Natural killer cell treated with Interleukin-12 subunit alpha and Interleukin-12 subunit beta and Interleukin-15 and Interleukin-18, amount 100 ng/mL, for 72 hours (primary cell): ENCODE measurements around the gene ITGAD. TPM values are rescaled to one million over a fixed set of nuclear protein-coding genes. Genes with fewer than 3 reads are reported as not detected.

Experiments used
- ATAC-seq, 2 donors: fragments of 150-1000 bp; cut with Tn5 transposase in 1 of 2; sonication (Bioruptor Pico), chemical (Tn5 transposase) in 1 of 2; 2 replicates each; pipeline ENCODE4 v1.10.0; 2021
- DNase-seq: peaks from one replicate; pipeline ENCODE4 v3.0.0; 2022; ENCODE audit warnings: low spot score
- H3K27ac Mint-ChIP-seq, 2 donors: 1 replicate in 1 of 2; 2 replicates in 1 of 2; pipeline ENCODE4 v1.8.0; 2022; ENCODE audit warnings: mixed read lengths in 2 of 2, mild to moderate bottlenecking in 1 of 2, moderate library complexity in 1 of 2
- H3K27me3 Mint-ChIP-seq, 2 donors: 1 replicate in 1 of 2; 2 replicates in 1 of 2; pipeline ENCODE4 v1.8.0; 2022; ENCODE audit warnings: mixed read lengths in 2 of 2
- H3K36me3 Mint-ChIP-seq: one replicate; pipeline ENCODE4 v1.8.0; 2022; ENCODE audit warnings: mixed read lengths
- H3K4me1 Mint-ChIP-seq, 2 donors: 1 replicate in 1 of 2; 2 replicates in 1 of 2; pipeline ENCODE4 v1.8.0; 2022; ENCODE audit warnings: low read depth in 2 of 2, mixed read lengths in 2 of 2, mild to moderate bottlenecking in 1 of 2
- H3K4me3 Mint-ChIP-seq: one replicate; pipeline ENCODE4 v1.8.0; 2022; ENCODE audit warnings: mixed read lengths
- H3K9me3 Mint-ChIP-seq: 2 replicates; pipeline ENCODE4 v1.8.0; 2022; ENCODE audit warnings: mixed read lengths
- total RNA-seq, 2 donors: library from RNA; stranded (reverse); gene quantifications; one replicate each; pipeline ENCODE4 v1.2.3, GENCODE V29; 2022

The ITGAD gene
- total RNA-seq, 2 donors from 2014 or later, result 0.47 TPM; not detected in 1

- H3K27ac Mint-ChIP-seq, result peak overlapping the region; percentile 89 to 96
- ATAC-seq (no peak), DNase-seq (no peak)
- H3K36me3 Mint-ChIP-seq, result no peaks in the 10 kb centered on the region
- no peaks in the 10 kb centered on the region for H3K27me3 Mint-ChIP-seq
- peaks cover 57 to 58% of the 10 kb centered on the region in 2 donors for H3K4me1 Mint-ChIP-seq
- peak overlapping the region; percentile 84 for H3K4me3 Mint-ChIP-seq
- no peaks in the 10 kb centered on the region for H3K9me3 Mint-ChIP-seq
These were observed 35.6 kb upstream of the ITGAD start for GRCh38 chr16:31357324-31358109.

DNA sequence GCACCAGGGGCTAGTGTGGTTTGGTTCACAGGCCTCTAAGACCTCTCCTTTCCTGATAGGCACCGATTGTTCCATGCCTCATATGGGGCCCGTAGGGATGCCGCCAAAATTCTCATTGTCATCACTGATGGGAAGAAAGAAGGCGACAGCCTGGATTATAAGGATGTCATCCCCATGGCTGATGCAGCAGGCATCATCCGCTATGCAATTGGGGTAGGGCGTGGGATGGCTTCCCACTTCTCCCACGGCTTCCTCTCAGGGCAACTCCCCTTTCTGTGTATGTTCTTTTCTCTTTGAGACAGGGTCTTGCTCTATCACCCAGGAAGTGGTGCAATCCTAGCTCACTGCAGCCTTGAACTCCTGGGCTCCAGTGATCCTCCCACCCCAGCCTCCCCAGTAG lies 32.9 kb upstream of the ITGAD start:
- DNase-seq, result no peak
- no peak overlapping the region for H3K4me3 Mint-ChIP-seq
- H3K27me3 Mint-ChIP-seq, result no peaks in the 10 kb centered on the region
- peaks cover 50 to 51% of the 10 kb centered on the region in 2 donors for H3K4me1 Mint-ChIP-seq
- H3K9me3 Mint-ChIP-seq, result no peaks in the 10 kb centered on the region
- ATAC-seq, result no peak
- H3K36me3 Mint-ChIP-seq, result no peaks in the 10 kb centered on the region
- H3K27ac Mint-ChIP-seq, result peak overlapping the region in 1 of 2 donors; percentile 66

DNA sequence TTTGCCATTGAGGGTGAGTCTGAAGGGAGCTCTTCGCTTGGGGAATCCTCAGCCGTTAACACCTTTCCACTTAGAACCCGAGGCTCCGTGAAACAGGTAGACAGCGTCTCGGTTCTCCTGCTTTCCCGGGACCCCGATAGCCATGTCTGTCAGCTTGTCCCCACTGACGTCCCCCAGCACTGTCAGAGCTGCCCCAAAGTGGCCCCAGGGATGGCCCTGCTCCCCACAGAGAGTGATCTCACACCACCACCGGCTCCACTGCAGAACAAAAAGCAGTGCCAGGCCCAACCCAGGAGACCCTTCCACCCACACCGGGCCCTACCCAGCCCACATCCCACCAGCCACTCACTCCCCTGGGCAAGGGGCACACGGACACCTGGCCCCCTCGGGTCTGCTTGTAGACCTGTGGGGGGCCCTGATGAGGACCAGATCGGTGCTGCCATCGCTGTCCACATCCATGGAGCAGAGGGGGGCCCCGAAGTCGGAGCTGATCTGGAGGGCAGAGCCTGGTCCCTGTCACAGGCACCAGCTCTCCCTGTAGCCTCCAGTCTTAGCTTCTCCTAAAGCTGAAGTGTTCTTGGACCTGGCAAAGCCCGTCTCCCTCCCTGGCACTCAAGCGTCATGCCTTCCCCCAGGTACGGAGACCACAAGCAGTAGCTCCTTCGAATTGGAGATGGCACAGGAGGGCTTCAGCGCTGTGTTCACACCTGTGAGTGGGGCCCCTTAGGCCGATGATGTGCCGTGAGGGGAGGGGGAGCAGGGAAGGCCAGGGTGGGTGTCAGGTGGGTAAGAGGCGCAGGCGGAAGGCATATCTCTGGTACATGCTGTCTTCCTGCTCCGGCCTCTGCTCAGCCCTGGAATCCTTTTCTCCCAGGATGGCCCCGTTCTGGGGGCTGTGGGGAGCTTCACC lies 31.7 kb upstream of the ITGAD start:
- Mint-ChIP-seq H3K4me3 (no peak overlapping the region), H3K27ac (peak overlapping the region in 1 of 2 donors; percentile 66), H3K36me3 (no peaks in the 10 kb centered on the region), H3K27me3 (no peaks in the 10 kb centered on the region), H3K4me1 (peaks cover 50 to 52% of the 10 kb centered on the region in 2 donors), H3K9me3 (no peaks in the 10 kb centered on the region)
- DNase-seq, result no peak
- ATAC-seq, result no peak

- peaks cover 50 to 52% of the 10 kb centered on the region in 2 donors for H3K4me1 Mint-ChIP-seq
- no peaks in the 10 kb centered on the region for H3K36me3 Mint-ChIP-seq
- H3K9me3 Mint-ChIP-seq, result no peaks in the 10 kb centered on the region
- ATAC-seq (no peak), DNase-seq (no peak)
- no peak overlapping the region for H3K4me3 Mint-ChIP-seq
- H3K27ac Mint-ChIP-seq, result no peak overlapping the region
- H3K27me3 Mint-ChIP-seq, result no peaks in the 10 kb centered on the region
These were observed 30.4 kb upstream of the ITGAD start for GRCh38 chr16:31362476-31363405.

DNA sequence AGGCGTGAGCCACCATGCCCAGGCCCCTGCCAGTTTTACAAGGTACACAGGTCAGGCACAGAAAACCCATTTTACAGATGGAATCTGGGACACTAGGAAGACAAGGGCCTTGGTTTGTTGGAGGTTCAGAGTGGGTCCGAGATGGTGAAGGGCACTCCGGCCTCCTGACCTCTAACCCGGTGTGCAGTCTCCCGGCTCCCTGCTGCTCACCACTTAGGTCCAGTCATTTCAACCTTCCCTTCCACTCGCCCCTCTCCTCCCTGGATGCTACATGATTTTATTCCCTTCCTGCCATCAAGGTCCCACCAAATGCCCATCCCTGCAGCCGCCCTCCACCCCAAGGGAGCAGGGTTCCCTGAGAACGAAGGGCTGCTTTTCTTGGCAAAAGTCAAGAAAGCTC lies 29.4 kb upstream of the ITGAD start:
- peaks cover 49 to 51% of the 10 kb centered on the region in 2 donors for H3K4me1 Mint-ChIP-seq
- no peaks in the 10 kb centered on the region for H3K9me3 Mint-ChIP-seq
- peak overlapping the region; percentile 35 for H3K4me3 Mint-ChIP-seq

DNA sequence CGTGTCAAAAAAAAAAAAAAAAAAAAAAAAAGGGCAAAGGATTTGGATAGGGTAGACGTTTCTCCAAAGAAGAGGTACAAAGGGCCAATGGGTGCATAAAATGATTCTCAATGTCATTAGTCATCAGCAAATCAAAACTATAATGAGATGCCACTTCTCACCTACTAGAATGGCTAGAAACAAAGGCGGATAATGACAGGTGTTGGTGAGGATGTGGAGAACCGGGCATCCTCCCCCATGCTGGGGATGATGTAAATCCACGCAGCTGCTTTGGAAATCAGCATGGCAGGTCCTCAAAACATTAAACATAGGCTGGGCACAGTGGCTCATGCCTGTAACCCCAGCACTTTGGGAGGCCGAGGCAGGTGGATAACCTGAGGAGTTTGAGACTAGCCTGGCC lies 28.7 kb upstream of the ITGAD start:
- Mint-ChIP-seq H3K27ac (peak overlapping the region; percentile 48 to 54), H3K36me3 (no peaks in the 10 kb centered on the region), H3K4me3 (peak overlapping the region; percentile 35), H3K4me1 (peaks cover 49 to 51% of the 10 kb centered on the region in 2 donors), H3K9me3 (no peaks in the 10 kb centered on the region), H3K27me3 (no peaks in the 10 kb centered on the region)
- ATAC-seq, result peak in 1 of 2 donors; percentile 48
- no peak for DNase-seq

More for the DNA sequence above, 29.4 kb upstream of the ITGAD start:
- ATAC-seq (no peak), DNase-seq (no peak)
- Mint-ChIP-seq H3K36me3 (no peaks in the 10 kb centered on the region), H3K27ac (peak overlapping the region in 1 of 2 donors; percentile 54), H3K27me3 (no peaks in the 10 kb centered on the region)

GRCh38 chr16:31365131-31365865 lies 27.8 kb upstream of the ITGAD start:
- H3K36me3 Mint-ChIP-seq, result no peaks in the 10 kb centered on the region
- ATAC-seq, result peak; percentile 88 to 91
- H3K9me3 Mint-ChIP-seq, result no peaks in the 10 kb centered on the region
- H3K27ac Mint-ChIP-seq, result peak overlapping the region; percentile 48 to 54
- H3K4me3 Mint-ChIP-seq, result peak overlapping the region; percentile 35
- no peak for DNase-seq
- H3K4me1 Mint-ChIP-seq, result peaks cover 43 to 48% of the 10 kb centered on the region in 2 donors
- no peaks in the 10 kb centered on the region for H3K27me3 Mint-ChIP-seq

DNA sequence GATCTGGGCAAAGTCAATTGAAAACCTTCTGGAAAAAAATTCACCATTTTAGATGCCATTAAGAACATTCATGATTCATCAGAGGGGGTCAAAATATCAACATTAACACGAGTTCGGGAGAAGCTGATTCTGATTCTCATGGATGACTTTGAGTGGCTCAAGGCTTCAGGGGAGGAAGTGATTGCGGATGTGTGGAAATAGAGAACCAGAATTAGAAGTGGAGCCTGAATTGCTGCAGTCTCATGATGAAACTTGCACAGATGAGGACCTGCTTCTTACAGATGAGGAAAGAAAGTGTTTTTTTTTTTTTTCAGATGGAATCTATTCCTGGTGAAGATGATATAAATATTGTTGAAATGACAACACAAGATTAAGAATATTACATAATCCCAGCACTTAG lies 25.3 kb upstream of the ITGAD start:
- no peak overlapping the region for H3K4me3 Mint-ChIP-seq
- ATAC-seq (no peak), DNase-seq (no peak)
- no peaks in the 10 kb centered on the region for H3K27me3 Mint-ChIP-seq
- H3K36me3 Mint-ChIP-seq, result no peaks in the 10 kb centered on the region
- no peak overlapping the region for H3K27ac Mint-ChIP-seq
- peaks cover 37 to 41% of the 10 kb centered on the region in 2 donors for H3K4me1 Mint-ChIP-seq
- H3K9me3 Mint-ChIP-seq, result no peaks in the 10 kb centered on the region

GRCh38 chr16:31371008-31371407 lies 22.1 kb upstream of the ITGAD start:
- no peaks in the 10 kb centered on the region for H3K36me3 Mint-ChIP-seq
- H3K4me3 Mint-ChIP-seq, result no peak overlapping the region
- H3K27ac Mint-ChIP-seq, result no peak overlapping the region
- no peak for DNase-seq
- H3K27me3 Mint-ChIP-seq, result no peaks in the 10 kb centered on the region
- peaks cover 18 to 19% of the 10 kb centered on the region in 2 donors for H3K4me1 Mint-ChIP-seq
- no peak for ATAC-seq
- H3K9me3 Mint-ChIP-seq, result no peaks in the 10 kb centered on the region

DNA sequence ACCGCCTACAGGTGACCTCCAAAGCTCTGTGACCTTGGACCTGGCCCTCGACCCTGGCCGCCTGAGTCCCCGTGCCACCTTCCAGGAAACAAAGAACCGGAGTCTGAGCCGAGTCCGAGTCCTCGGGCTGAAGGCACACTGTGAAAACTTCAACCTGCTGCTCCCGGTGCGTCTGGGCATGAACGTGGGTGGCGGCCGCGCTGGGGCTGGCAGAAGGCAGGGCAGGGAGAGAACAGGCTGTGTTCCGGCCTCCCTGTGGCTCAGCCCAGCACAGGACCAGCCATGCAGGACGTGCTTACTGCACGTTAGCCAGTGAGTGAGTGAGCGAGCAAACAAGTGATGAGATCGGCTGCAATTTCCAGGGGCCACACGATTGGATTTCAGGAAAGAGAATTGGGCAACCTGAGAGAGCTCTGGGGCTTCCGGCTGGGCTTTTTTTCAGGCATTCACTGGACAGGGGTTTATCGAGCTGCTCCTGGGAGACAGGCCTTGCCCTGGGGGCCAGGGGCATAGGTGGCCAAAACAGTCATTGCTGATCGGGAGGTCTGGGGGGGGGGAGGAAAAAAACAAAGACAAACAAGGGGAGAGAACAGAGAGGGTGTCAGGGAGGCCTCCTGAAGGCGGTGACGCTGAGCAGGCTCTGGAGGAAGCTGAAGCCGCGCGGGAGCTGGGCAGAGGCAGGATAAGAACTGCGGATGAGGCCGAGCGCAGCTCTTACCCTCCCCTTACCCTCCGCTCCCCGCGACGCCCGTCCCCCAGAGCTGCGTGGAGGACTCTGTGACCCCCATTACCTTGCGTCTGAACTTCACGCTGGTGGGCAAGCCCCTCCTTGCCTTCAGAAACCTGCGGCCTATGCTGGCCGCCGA lies 21.3 kb upstream of the ITGAD start:
- H3K4me3 Mint-ChIP-seq, result no peak overlapping the region
- no peaks in the 10 kb centered on the region for H3K9me3 Mint-ChIP-seq
- H3K4me1 Mint-ChIP-seq, result peaks cover 9 to 14% of the 10 kb centered on the region in 2 donors
- no peaks in the 10 kb centered on the region for H3K27me3 Mint-ChIP-seq
- no peak overlapping the region for H3K27ac Mint-ChIP-seq
- H3K36me3 Mint-ChIP-seq, result no peaks in the 10 kb centered on the region
- ATAC-seq (no peak), DNase-seq (no peak)

DNA sequence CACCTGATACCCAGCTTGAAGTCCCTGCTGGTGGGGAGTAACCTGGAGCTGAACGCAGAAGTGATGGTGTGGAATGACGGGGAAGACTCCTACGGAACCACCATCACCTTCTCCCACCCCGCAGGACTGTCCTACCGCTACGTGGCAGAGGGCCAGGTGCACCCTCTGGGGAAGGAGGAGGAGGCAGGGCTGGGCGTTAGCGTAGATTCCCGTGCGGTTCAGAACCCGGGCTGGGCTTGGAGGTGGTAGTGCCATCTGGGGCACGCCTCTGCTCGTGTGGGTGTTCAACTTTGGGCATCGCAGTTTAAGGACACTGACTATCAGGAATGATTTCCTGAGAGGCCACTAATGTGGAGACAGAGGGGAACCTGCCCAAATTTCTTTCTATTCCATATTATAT lies 19.9 kb upstream of the ITGAD start:
- Mint-ChIP-seq H3K27ac (peak overlapping the region in 1 of 2 donors; percentile 62), H3K4me3 (no peak overlapping the region), H3K9me3 (no peaks in the 10 kb centered on the region), H3K27me3 (no peaks in the 10 kb centered on the region), H3K4me1 (peaks cover 6 to 15% of the 10 kb centered on the region in 2 donors), H3K36me3 (no peaks in the 10 kb centered on the region)
- ATAC-seq (no peak), DNase-seq (no peak)

GRCh38 chr16:31375231-31375630 lies 17.9 kb upstream of the ITGAD start:
- DNase-seq (no peak), ATAC-seq (no peak)
- no peak overlapping the region for H3K4me3 Mint-ChIP-seq
- H3K9me3 Mint-ChIP-seq, result no peaks in the 10 kb centered on the region
- no peaks in the 10 kb centered on the region for H3K36me3 Mint-ChIP-seq
- no peak overlapping the region for H3K27ac Mint-ChIP-seq
- peaks cover 6 to 15% of the 10 kb centered on the region in 2 donors for H3K4me1 Mint-ChIP-seq
- H3K27me3 Mint-ChIP-seq, result no peaks in the 10 kb centered on the region
